GM12875 (cell line): ENCODE results near the gene RIMOC1.

Source experiments
- H3K4me3 ChIP-seq: one replicate; pipeline ENCODE4 v1.5.1; 2011; ENCODE audit warnings: low read depth, low read length, control low read depth
- TF ChIP-seq, protein P1 (sequence below): IDR thresholded peaks from 2 replicates; pipeline ENCODE4 v1.5.1; 2011; ENCODE audit warnings: low read depth, mild to moderate bottlenecking, control low read depth, inconsistent platforms, low read length, moderate library complexity, borderline replicate concordance; ENCODE audit not compliant: insufficient read depth

RIMOC1 gene

DNA sequence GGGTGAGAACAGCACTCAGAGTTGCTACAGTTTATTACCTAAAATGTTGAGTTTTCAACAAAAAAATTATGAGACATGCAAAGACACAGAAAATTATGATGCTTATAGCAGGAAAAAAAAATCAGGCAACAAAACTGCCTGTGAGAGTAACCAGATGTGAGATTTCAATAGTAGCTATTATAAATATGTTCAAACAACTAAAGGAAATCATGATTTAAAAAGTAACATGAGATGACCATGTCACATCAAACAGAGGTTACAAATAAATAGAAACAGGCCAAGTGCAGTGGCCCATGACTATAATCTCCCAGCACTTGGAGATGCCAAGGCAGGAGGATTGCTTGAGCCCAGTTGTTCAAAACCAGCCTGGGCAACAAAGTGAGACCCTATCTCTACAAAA lies 12.1 kb upstream of the RIMOC1 start:
- H3K4me3 ChIP-seq, result no peak overlapping the region
- TF ChIP-seq, protein P1, sequence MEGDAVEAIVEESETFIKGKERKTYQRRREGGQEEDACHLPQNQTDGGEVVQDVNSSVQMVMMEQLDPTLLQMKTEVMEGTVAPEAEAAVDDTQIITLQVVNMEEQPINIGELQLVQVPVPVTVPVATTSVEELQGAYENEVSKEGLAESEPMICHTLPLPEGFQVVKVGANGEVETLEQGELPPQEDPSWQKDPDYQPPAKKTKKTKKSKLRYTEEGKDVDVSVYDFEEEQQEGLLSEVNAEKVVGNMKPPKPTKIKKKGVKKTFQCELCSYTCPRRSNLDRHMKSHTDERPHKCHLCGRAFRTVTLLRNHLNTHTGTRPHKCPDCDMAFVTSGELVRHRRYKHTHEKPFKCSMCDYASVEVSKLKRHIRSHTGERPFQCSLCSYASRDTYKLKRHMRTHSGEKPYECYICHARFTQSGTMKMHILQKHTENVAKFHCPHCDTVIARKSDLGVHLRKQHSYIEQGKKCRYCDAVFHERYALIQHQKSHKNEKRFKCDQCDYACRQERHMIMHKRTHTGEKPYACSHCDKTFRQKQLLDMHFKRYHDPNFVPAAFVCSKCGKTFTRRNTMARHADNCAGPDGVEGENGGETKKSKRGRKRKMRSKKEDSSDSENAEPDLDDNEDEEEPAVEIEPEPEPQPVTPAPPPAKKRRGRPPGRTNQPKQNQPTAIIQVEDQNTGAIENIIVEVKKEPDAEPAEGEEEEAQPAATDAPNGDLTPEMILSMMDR, result no peak

DNA sequence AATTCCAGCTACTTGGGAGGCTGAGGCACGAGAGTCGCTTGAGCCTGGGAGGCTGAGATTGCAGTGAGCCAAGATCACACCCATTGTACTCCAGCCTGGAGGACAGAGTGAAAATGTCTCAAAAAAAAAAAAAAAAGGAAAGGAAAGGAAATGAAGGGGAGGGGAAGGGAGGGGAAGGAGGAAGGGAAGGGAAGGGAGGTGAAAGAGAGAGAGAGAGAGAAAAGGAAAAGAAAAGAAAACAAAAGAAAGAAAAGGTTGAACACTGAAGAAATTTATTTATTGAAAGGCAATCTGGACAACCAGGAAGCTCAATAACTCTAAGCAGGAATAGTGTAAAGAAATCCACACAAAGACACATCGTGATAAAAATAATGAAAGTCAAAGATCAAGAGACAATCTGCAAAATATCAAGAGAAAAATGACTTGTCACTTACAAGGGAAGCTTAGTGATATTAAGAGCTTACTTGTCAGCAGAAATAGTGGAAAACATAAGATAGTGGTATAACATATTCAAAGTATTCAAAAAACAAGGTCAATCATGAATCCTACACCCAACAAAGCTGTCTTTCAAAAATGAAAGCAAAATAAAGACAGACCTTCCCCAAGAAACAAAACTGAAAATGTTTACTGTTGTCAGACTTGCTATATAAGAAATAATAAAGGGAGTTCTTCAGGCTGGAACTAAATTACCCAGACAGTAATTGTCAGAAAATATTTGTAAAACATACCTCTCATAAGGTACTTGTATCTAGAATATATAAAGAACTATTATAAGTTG lies 10.9 kb upstream of the RIMOC1 start:
- TF ChIP-seq, protein P1, result no peak
- no peak overlapping the region for H3K4me3 ChIP-seq

DNA sequence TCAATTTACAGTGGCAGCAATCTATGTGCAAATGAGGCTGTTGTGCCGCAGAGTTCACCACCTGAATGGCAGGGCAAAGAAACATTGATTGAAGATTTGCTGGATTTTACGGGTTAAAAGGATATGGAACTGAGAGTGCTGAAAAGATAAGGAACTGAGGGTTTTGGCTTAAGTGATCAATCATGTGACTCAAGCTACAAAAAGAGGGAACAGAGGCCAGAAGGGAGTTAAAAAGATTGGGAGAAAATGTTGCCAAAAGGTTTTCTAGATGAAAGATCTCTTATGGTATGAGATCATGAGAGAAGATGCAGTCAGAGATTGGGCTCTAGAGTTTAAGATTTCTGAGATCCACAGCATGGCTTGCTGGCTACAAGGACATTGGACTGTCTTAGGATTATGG lies 7.9 kb upstream of the RIMOC1 start:
- H3K4me3 ChIP-seq, result no peak overlapping the region
- TF ChIP-seq, protein P1, result no peak

DNA sequence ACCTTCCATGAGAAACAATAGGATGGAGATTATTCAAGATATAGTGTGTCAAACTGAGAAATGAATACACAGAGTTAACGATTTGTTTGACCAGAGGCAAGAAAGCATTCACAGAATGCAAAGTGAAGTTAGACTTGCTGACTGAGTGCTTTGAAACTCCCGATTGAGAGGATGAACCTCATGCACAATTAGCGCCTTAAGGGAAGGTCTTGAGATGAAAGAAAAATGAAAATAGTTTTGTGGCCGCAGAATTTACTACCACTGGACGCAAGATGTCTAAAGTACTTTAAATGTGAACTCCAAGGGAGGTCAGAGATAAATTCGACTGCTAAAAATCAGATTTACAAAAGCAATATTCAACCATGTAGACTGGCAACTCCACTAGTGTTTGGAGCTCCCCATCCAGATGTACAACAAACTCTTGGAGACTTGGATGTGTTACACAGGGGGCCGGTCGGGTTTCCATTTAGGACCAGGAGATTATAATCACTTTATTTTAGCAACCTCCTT lies 707 bp upstream of the RIMOC1 start:
- H3K4me3 ChIP-seq, result peak overlapping the region; percentile 94
- TF ChIP-seq, protein P1, result no peak

DNA sequence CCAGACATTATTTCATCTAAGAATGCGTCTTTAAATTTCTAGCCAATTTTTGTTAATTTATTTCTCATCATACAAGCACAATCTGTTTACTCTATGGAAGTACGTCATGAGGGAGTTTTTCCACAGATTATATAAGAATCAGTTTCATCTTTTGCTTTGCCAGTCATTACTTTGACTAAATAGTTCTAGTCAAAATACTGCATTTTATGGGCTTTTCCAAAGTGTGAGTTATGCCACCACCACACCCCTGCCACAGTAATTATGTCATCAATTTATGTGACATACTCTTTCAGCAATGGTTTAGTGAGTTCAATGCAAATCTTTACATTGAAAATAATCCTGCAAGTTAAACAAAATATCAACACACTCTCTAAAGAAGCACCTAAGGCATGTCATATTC lies 2.0 kb downstream of the RIMOC1 start:
- H3K4me3 ChIP-seq, result no peak overlapping the region
- TF ChIP-seq, protein P1, result no peak

DNA sequence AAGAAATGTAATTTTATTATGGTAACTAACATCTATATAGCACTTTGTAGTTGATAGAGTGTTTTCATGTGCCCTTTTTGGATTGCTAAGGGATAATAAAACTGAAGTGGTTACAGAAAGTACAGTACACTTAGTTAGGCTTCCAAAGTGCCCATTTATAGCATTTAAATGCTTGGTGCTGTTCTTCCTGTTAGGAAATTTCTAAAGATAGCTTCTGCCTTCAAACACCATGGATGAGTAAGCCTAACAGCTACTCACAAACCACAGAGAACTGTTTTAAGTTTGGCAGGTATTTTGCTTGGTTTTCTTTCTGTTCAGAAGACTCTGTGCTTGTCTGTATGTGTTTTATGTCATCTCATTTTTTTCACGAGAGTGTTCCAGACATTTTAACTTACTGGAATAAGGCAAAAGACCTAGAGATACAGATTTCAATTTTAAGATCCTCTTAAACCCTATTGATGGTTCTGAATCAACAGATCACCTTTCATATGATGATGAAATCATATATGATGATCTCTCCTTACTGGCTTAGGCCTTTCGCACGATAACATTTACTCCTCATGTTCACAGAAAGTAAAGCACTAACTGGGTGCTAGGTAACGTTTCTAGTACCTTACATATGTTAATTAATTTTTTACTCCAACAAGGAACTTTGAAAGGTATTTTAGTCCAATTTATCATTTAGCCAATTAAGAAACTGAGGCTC lies 4.4 kb downstream of the RIMOC1 start:
- TF ChIP-seq, protein P1, result no peak
- H3K4me3 ChIP-seq, result no peak overlapping the region
